NB4 (cell line): Measurements from ENCODE around the gene PLXNA2.

ENCODE experiments used
- CTCF ChIP-seq: IDR thresholded peaks from one replicate; pipeline ENCODE4 v1.5.1; 2012; ENCODE audit warnings: low read depth, low read length
- POLR2A ChIP-seq: IDR thresholded peaks from 2 replicates; pipeline ENCODE4 v1.6.1; 2011; ENCODE audit warnings: mild to moderate bottlenecking; ENCODE audit not compliant: insufficient read length; ENCODE audit errors: extremely low read depth
- TF ChIP-seq, protein P1 (sequence below): IDR thresholded peaks from 2 replicates; pipeline ENCODE4 v1.6.1; 2011; ENCODE audit warnings: low read depth, low read length

DNA sequence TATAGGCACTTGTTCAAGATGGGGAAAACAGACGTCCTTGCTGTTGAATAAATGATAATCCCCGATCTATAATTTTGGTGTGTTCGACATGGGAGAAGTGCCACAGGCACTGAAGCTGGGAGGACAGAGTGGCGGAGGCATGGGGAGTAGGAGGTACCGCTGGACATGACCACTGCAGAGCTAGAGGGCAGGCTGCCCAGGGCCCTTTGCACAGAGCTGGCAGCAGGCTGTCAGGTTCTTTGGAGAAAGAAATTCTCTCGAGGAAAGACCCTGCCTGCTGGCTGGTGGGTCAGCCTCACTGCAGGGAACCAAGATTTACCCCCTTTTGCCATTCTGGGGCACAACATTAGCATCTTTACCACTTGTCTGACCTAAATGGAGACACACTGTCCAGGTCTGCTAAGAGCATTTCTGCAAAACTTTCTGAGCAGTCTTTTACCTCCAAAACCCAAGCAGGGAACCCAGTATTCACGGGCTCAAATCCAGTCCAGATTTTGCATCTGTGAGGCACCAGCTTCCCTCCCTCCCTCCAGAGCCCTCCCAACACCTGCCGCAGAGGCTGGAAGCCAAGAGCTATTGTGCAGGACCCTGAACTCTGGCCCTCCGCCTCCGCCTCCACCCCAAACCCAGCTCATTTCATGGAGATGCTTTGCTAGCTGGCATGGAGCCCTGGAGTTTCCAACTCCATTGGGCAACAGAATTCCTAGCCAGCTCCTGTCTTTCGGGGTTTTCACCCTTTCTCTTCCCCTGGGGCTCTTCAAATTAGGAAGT is 142.3 kb downstream of the PLXNA2 start:
- TF ChIP-seq CTCF (no peak), POLR2A (no peak)
- TF ChIP-seq, protein P1, sequence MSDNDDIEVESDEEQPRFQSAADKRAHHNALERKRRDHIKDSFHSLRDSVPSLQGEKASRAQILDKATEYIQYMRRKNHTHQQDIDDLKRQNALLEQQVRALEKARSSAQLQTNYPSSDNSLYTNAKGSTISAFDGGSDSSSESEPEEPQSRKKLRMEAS = no peak
